Fibroblast of gingiva (primary cell): Measurements from ENCODE around the gene TEX28.
"Not testable (repeated sequence)": the region's sequence is repeated elsewhere in the genome, so short reads cannot be mapped to it uniquely, and the experiment has no call there.

ENCODE experiments used
- DNase-seq: peaks from one replicate; pipeline ENCODE4 v3.0.0-alpha.2; 2011; ENCODE audit warnings: low read depth

Gene TEX28

DNA sequence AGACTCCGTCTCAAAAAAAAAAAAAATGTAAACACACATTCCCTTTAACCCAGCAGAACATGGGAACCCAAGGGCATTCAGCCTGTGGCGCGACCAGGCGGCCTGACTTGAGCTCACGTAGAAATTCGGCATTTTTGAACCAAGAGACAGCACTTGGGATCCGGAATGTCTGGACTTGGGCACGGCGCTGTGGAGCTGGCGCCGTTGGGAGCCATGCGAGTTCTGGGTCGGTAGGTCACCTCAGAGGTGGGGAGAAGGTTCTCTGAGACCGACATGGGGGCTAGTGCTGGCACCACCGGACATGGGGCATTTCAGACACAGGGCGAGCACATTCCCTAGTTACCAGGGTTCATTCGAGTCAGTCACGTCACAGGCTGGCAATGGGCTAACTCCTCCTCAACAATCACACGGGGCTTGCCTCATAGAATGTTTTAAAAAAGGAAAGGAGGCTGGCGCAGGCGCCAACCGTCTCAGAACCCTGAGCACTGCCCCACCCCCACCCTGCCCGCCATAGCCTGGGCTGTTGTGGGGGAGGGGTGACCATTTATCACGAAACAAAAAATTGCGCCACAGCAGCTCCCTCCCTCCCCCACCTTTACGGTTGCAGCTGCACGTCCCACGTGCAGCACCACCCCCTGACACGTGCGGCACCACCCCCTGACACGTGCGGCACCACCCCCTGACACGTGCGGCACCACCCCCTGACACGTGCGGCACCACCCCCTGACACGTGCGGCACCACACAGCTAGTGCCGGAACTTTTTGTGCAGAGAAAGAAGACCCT lies at the start of gene TEX28:
TEX28 (minus strand) TSS at position 334 of the 784 bp plus-strand sequence. CDS start 3,007 bp downstream, outside the sequence.
- DNase-seq, result no peak

DNA sequence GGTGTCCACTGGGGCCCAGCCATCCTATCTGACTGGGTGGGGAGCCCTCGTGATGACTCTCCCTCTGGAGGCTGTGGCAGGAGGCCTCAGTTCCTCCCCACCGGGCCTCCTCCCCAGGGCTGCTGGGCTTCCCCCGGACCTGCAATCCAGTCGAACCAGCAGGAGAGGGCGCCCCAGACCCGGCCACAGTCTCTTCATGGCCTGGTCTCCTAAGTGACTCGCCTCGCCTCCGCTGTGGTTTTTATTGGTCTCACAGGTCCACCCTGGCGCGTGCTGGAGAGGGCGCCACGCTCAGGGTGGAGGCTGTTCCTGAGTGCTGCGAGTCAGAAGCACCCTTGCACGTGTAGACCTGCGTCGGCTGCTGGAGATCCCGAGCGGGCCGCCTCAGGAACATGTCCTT lies 48.7 kb upstream of the TEX28 start:
- DNase-seq, result not testable (repeated sequence)

DNA sequence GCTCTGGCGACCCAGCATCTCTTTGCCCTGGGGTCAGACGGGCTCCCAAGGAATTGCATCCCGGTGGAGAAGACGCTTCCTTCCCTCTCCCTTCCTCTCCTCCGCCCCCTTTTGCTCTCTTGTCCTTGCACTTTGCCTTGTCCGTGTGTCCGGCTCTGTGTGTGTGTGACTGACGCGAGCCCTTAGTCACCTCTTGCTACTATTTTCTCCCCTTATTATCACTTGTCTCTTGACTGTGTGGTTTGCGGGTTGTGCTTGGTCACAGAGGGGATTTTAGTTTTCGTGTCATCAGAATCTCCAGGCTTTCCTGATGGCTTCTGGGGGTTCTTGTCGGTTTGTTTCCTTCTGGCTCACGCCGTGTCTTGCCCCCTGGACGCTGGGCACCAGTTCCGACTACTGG lies 48.1 kb upstream of the TEX28 start:
- DNase-seq, result not testable (repeated sequence)

- DNase-seq, result not testable (repeated sequence)
Observed at GRCh38 chrX:154341399-154342298, 46.7 kb upstream of the TEX28 start.

GRCh38 chrX:154334496-154334895 lies 39.6 kb upstream of the TEX28 start:
- DNase-seq, result no peak

- DNase-seq, result no peak
Observed at GRCh38 chrX:154333837-154334271, 38.9 kb upstream of the TEX28 start.

DNA sequence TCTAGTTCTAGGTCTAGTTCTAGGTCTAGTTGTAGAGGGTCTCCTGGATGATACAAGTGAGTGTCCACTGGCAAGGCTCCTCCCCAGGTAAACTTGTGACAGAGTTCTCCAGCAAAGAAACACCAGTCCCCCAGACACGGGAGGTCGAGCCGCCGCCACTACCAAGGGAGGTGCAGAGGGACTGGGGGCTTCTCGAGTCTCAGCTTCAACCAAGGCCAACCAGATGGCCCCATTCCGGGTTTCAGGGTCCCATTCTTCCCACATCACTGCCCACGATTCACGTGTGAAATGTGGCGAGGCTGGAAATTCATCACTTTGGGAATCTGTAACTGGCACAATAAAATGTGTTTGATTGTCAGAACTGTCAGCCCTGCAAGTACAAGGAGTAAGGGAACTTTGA lies 38.2 kb upstream of the TEX28 start:
- DNase-seq, result no peak

- no peak for DNase-seq
Observed at GRCh38 chrX:154332561-154332960, 37.6 kb upstream of the TEX28 start.

GRCh38 chrX:154329294-154329693 lies 34.4 kb upstream of the TEX28 start:
- DNase-seq, result no peak

DNA sequence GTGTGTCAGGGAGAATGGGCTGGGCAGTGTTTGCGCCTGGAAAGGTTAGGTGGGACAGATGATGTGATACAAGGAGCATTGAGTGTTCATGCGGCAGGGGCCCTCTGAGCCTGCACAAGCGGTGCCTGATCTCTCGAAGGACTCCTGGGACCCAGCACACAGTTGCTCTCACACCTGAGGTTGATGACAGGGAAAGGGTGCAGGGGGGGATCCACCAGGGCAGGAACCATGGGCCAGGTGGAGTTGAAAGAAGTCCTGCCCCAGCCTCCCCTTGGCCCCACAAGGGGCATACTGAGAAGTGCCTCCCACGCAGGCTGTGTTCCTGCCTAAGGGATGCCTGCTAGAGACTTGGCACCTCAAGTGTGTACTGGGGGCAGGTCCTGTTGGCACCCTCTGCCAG lies 33.7 kb upstream of the TEX28 start:
- DNase-seq, result no peak

DNA sequence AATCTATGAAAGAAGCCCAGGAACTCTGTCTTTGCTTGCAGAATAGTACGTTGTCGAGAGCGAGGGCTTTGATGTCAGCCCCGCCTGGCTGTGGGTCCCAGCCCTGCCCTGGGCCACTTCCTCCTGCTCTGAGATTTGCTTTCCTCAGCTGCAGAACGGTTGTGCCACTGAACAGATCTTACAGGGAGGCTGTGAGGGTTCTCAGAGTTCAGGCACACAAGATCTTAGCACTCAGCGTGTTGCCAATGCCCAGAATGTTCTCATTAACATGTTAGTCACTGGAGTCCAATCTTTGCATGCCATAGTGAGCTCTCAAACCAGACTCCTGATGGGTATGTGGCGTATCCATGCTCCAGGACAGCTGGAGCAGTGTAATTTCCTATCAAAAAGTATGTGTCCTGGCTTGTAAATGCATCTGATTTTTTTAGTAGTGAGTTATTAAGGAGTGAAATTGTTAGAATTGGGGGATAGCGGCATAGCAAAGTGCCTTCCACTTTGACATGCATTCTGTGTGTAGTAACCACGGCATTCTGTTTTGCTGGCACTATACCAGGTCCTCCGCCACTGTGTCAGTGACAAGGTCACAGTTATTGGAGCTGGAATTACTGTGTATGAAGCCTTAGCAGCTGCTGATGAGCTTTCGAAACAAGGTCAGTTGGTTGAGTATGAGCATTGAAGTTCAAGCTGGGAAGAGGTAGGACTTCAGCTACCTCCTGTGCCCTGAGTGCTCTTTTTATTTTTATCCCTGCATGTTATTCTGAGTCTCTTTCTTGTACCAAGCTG lies 32.3 kb upstream of the TEX28 start:
- peak; percentile 55 for DNase-seq

DNA sequence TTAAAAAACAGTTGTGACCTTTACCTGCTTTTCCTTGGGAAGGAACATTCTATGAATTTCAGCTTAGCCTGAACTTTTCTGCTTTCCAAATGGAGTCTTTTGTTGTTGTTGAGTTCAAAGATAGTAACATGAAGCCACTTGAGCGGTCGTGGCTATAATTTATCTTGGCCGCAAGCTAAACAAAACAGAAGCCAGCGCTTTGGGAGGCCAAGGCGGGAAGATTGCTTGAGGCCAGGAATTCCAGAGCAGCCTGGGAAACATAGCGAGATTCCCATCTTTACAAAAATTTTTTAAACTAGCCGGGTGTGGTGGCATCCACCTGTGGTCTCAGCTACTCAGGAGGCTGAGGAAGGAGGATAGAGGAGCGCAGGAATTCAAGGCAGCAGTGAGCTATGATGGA lies 30.6 kb upstream of the TEX28 start:
- no peak for DNase-seq

- no peak for DNase-seq
Observed at GRCh38 chrX:154323537-154323936, 28.6 kb upstream of the TEX28 start.

DNA sequence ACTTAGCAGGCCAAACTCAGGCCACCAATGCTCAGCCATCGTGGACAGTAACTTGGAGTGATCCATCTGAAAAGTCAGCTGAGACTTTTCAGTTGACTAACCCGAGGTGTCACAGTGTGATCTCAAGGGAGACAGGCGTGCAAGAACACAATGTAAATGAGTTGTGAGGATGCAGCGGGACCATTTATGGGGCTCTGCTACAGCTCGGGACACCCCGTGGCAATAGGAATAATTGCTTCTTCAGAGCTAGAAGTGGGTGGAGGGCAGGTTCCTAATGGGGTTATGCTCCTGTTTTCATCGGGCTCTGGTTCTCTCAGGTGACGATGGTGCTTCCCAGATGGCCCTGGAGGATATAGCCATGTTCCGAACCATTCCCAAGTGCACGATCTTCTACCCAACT lies 28.0 kb upstream of the TEX28 start:
- no peak for DNase-seq

DNA sequence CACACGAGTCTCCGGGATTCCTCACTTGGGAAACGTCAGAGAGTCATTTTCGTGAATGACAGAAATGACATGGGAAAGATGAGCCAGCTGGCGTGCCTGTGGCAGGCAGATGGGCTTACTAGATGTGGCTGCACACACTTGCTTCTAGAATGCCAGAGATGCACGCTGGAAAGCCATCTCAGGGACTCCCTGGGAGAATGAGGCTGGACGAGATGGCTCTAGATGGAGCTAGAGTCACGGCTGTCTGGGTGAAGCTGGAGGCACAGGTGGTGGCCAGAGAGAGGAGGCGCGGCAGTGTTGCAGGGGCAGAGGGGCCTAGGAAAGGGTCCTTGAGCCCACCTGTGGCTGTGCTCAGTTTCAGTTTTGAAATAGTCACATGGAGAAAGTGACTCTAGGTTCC lies 26.7 kb upstream of the TEX28 start:
- no peak for DNase-seq

DNA sequence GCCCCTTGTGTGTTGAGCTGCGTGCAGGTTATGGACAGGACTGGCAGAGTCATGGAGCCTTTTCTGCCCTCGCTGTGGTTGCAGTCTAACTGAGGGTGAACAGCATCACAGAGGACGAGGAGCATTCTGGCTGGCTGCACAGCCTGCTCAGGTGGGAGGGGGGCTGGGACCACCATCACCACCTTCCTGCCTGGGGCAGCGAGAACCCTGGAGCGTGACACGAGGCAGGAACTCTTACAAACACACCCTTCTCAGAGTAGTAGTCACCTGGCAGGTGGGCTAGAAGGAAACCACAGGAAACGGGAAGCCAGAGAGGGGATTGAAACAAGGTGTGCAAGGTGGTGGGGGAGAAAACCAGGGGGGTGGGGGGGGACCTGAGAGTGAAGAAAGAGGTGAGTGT lies 26.2 kb upstream of the TEX28 start:
- no peak for DNase-seq

- no peak for DNase-seq
Observed at GRCh38 chrX:154320406-154320805, 25.5 kb upstream of the TEX28 start.

DNA sequence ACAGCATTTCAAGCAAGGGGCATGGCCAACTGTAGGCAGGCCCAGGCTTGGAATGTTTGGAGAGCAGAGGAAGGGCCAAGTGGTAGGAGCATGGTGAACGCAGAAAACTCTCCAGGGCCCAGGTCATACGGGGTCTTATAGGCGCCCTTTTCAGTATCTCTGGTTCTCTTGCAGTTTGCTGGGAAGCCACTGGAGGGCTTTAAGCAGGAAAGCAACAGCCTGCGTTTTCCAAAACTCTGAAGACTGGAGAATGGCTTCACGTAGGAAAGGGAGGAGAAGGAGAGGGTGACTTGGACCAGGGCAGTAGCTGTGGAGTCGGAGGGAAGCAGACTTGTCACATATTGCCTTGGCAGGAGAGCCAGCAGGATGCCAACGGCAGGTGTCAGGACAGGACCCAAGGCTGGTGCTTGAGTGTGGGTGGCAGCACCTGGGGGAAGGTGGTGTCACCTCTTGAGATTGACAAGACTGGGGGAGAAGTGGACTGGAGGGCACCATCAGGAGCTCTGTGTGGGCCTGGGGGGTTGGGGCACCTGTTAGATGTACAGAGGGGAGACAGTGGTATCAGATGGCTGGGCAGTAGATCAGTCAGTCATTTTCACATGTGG lies 22.6 kb upstream of the TEX28 start:
- peak; percentile 4 for DNase-seq

DNA sequence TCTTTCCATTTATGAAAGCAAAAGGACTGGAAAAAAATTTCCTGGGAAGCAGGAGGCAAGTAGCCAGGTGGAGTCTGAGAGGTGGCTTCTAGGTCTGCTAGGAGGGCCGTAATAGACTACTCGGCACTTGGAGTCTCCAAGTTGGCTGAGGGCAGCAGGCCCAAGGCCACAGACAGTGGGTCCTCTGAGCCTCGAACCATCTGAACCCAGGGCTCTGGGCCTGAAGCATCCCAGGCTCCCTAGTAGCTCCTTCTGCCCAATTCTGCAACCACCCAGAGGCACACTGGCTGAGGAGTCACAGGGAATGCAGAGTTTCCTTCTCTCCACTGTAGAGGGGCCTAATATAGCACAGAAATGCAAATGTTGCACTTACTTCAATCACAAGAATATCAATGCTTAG lies 20.5 kb upstream of the TEX28 start:
- DNase-seq, result no peak

DNA sequence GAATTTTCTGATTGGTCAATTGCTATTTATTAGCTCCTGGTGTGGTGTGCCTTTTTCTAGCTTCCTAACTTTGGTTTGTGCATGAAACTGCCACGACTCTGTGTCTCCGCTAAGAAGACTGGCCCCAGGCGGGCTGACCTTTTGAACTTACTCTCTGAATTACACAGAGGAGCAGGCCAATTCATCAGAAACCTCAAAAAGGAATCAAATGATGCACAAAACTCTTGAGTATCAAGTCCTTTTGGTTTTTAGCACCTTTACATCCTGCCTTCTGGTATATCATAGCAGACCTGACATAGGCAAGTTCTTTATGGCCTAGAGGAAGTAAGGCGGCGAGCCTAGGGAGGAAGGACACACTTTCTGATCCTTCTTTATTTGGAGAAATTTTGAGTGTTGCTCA lies 18.2 kb upstream of the TEX28 start:
- no peak for DNase-seq

- no peak for DNase-seq
Observed at GRCh38 chrX:154312116-154312515, 17.2 kb upstream of the TEX28 start.
